ENCODE data around the gene MESP2. TPM values are rescaled to one million over a fixed set of nuclear protein-coding genes. Genes with fewer than 3 reads are reported as not detected.

MESP2 gene
- total RNA-seq, 1 experiment from 2014 or later = 1.1 TPM

DNA sequence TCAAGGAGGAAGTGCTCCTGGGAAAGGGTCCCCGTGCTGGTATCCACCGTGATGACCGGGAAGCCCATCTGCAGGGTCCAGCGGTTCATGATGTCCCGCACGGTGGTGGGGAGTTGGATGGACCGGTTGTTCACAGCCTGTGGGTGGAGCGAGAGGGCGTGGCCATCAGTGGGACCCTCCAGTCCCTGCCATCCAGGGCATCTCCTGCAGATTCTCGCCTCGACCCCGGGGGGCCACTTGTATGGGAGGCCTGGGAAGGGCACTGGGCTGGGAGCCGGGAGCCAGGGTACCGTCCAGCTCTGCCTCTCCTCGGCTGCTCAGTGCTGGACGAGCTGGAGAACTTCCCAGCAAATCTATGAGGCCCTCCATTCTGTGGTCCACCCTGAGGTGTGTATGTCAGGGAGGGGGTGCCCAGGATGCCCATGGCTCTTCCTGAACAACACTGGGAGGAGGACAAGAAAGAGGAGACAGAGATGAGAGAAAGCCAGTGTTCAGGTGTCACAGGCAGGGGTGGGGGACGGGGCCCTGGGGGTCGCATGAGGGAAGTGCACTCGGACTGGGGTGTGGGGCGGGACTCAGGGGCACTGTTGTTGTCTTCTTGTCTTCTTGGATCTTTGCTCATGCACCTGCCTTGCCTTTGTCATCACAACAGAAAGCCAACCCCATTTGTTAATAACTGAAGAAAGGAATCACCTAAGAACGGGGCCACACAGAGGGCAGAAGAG is 25.5 kb downstream of the MESP2 start:
- H3K36me3 ChIP-seq (ENCODE audit: control insufficient read depth, insufficient read depth, low read length) = 0 out of 2 replicates have a peak, but pooled peaks cover 3% of the 10 kb centered on the region
- ATAC-seq (no peak), DNase-seq (ENCODE audit: low read depth, low spot score) (no peak)
- no peaks in the 10 kb centered on the region for H3K9me3 ChIP-seq (ENCODE audit: control insufficient read depth, insufficient read depth, low read depth, low read length)
- H3K4me3 ChIP-seq (ENCODE audit: low read depth in 2 of 2, low read length in 2 of 2) = no peak overlapping the region
- no peaks in the 10 kb centered on the region for H3K27me3 ChIP-seq (ENCODE audit: control insufficient read depth, insufficient read depth, low read length)
- BruUV-seq (replicated peaks) = no TSS peak
- POLR2A ChIA-PET = no interaction called here
- H3K27ac ChIP-seq (ENCODE audit: low read length) = no peak overlapping the region
- CTCF ChIA-PET = no interaction called here
- intact Hi-C loops (cut with micrococcal nuclease; ENCODE audit: unreplicated experiment) = no loop called here
- TF ChIP-seq, protein P1, sequence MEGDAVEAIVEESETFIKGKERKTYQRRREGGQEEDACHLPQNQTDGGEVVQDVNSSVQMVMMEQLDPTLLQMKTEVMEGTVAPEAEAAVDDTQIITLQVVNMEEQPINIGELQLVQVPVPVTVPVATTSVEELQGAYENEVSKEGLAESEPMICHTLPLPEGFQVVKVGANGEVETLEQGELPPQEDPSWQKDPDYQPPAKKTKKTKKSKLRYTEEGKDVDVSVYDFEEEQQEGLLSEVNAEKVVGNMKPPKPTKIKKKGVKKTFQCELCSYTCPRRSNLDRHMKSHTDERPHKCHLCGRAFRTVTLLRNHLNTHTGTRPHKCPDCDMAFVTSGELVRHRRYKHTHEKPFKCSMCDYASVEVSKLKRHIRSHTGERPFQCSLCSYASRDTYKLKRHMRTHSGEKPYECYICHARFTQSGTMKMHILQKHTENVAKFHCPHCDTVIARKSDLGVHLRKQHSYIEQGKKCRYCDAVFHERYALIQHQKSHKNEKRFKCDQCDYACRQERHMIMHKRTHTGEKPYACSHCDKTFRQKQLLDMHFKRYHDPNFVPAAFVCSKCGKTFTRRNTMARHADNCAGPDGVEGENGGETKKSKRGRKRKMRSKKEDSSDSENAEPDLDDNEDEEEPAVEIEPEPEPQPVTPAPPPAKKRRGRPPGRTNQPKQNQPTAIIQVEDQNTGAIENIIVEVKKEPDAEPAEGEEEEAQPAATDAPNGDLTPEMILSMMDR (IDR thresholded peaks at IDR 0.05) = no peak
- TF ChIP-seq TCF7L2 (IDR thresholded peaks at IDR 0.05; ENCODE audit: low read depth, low read length) (no peak), POLR2AphosphoS5 (IDR thresholded peaks at IDR 0.05; ENCODE audit: low read depth, low read length) (no peak), SIN3A (IDR thresholded peaks at IDR 0.05; ENCODE audit: borderline replicate concordance, insufficient read depth, low read depth, low read length) (no peak), REST (IDR thresholded peaks at IDR 0.05; ENCODE audit: insufficient read depth in 1 of 2, low read depth in 2 of 2, low read length in 1 of 2) (no peak)
- in situ Hi-C loops (cut with HindIII; ENCODE audit: low pct_unique_long_range_greater_than_20kb, low sequenced_read_pairs) = no loop called here
- no peaks in the 10 kb centered on the region for H3K4me1 ChIP-seq (ENCODE audit: control insufficient read depth, insufficient read depth, low read length)

GRCh38 chr15:89802231-89802928 is 26.2 kb downstream of the MESP2 start:
- TF ChIP-seq SIN3A (IDR thresholded peaks at IDR 0.05; ENCODE audit: borderline replicate concordance, insufficient read depth, low read depth, low read length) = no peak
- TF ChIP-seq TCF7L2 (IDR thresholded peaks at IDR 0.05; ENCODE audit: low read depth, low read length) = no peak
- ChIA-PET POLR2A (no interaction called here), CTCF (no interaction called here)
- Histone ChIP-seq H3K9me3 (ENCODE audit: control insufficient read depth, insufficient read depth, low read depth, low read length) (no peaks in the 10 kb centered on the region), H3K4me3 (ENCODE audit: low read depth in 2 of 2, low read length in 2 of 2) (no peak overlapping the region), H3K27ac (ENCODE audit: low read length) (no peak overlapping the region), H3K27me3 (ENCODE audit: control insufficient read depth, insufficient read depth, low read length) (no peaks in the 10 kb centered on the region), H3K4me1 (ENCODE audit: control insufficient read depth, insufficient read depth, low read length) (no peaks in the 10 kb centered on the region), H3K36me3 (ENCODE audit: control insufficient read depth, insufficient read depth, low read length) (0 out of 2 replicates have a peak, but pooled peaks cover 3% of the 10 kb centered on the region)
- BruUV-seq (replicated peaks) = no TSS peak
- DNase-seq (ENCODE audit: low read depth, low spot score) (no peak), ATAC-seq (no peak)
- in situ Hi-C loops (cut with HindIII; ENCODE audit: low pct_unique_long_range_greater_than_20kb, low sequenced_read_pairs) = no loop called here
- intact Hi-C loops (cut with micrococcal nuclease; ENCODE audit: unreplicated experiment) = no loop called here
